SK-N-SH (cell line): ENCODE results near the gene MYO9A. TPM values are rescaled to one million over a fixed set of nuclear protein-coding genes. Genes with fewer than 3 reads are reported as not detected.
A peak's percentile ranks its signal among the peaks of the same experiment; 100 is the strongest.

Source experiments
- CTCF ChIA-PET: fragments of 300-600, 350-600 bp; formaldehyde crosslinking; extraction: SDS; loops from one replicate; lab custom pipeline; 2021; lab: Yijun Ruan, JAX
- POLR2A ChIA-PET: fragments of 350-600 bp; sonication (Branson Sonifier 250); formaldehyde crosslinking; extraction: SDS; loops from one replicate; lab custom pipeline; 2020; ENCODE audit warnings: antibody characterized with exemption, inconsistent platforms; lab: Yijun Ruan, JAX
- DNase-seq: peaks from one replicate; pipeline ENCODE4 v3.0.0; 2012
- H2AFZ ChIP-seq: fragments of 200-600 bp; sonication (generic); 2 replicates; pipeline ENCODE4 v1.8.1; 2016; ENCODE audit warnings: antibody characterized with exemption, mild to moderate bottlenecking, low read depth
- H3F3A ChIP-seq: fragments of 200-600 bp; sonication (generic); replicated peaks from 2 replicates; pipeline ENCODE3; 2016; ENCODE audit warnings: antibody characterized with exemption, mild to moderate bottlenecking; ENCODE audit not compliant: insufficient read depth
- H3K27ac ChIP-seq, 2 experiments: fragments of 200-500 bp in 1 of 2; fragments of 200-600 bp in 1 of 2; sonication (Bioruptor generic) in 1 of 2; sonication (generic), shearing (Covaris generic) in 1 of 2; 2 replicates each; pipeline versions ENCODE4 v1.5.1 to v1.6.1; 2014 to 2016; ENCODE audit warnings: low read depth in 2 of 2, inconsistent platforms in 1 of 2, low read length in 1 of 2, mild to moderate bottlenecking in 1 of 2, mixed read lengths in 1 of 2
- H3K27me3 ChIP-seq: fragments of 200-600 bp; sonication (generic), shearing (Covaris generic); 2 replicates; pipeline ENCODE4 v1.6.1; 2016; ENCODE audit warnings: mixed run types; ENCODE audit not compliant: insufficient read depth
- H3K36me3 ChIP-seq, 2 experiments: fragments of 200-500 bp in 1 of 2; fragments of 200-600 bp in 1 of 2; sonication (Bioruptor generic) in 1 of 2; sonication (generic) in 1 of 2; replicated peaks in 1 of 2; 2 replicates each; pipeline versions ENCODE3 to v1.5.1; 2014 to 2016; ENCODE audit warnings: low read length in 1 of 2, mild to moderate bottlenecking in 1 of 2; ENCODE audit not compliant: insufficient read depth in 2 of 2, control insufficient read depth in 1 of 2
- H3K4me1 ChIP-seq, 2 experiments: fragments of 200-500 bp in 1 of 2; fragments of 200-600 bp in 1 of 2; sonication (Bioruptor generic) in 1 of 2; sonication (generic), shearing (Covaris generic) in 1 of 2; 2 replicates each; pipeline versions ENCODE4 v1.5.1 to v1.6.1; 2014 to 2016; ENCODE audit warnings: low read depth in 1 of 2, low read length in 1 of 2, mixed run types in 1 of 2; ENCODE audit not compliant: insufficient read depth in 2 of 2, control insufficient read depth in 1 of 2
- H3K4me2 ChIP-seq: fragments of 200-600 bp; sonication (generic), shearing (Covaris generic); 2 replicates; pipeline ENCODE4 v1.6.1; 2017; ENCODE audit warnings: mixed run types
- H3K4me3 ChIP-seq, 2 experiments: fragments of 200-500 bp in 1 of 2; fragments of 200-600 bp in 1 of 2; sonication (Bioruptor generic) in 1 of 2; sonication (generic), shearing (Covaris generic) in 1 of 2; 2 replicates each; pipeline versions ENCODE4 v1.5.1 to v1.8.1; 2014 to 2016; ENCODE audit warnings: low read depth in 2 of 2, inconsistent platforms in 1 of 2, low read length in 1 of 2, mild to moderate bottlenecking in 1 of 2, mixed read lengths in 1 of 2, moderate library complexity in 1 of 2
- H3K79me2 ChIP-seq: fragments of 200-600 bp; sonication (generic); 2 replicates; pipeline ENCODE4 v1.8.1; 2017; ENCODE audit warnings: mild to moderate bottlenecking; ENCODE audit not compliant: insufficient read depth
- H3K9ac ChIP-seq: fragments of 200-600 bp; sonication (generic); 2 replicates; pipeline ENCODE4 v1.6.1; 2017; ENCODE audit warnings: mixed run types
- H3K9me2 ChIP-seq: fragments of 200-600 bp; sonication (generic); 2 replicates; pipeline ENCODE4 v1.6.1; 2017; ENCODE audit warnings: mixed run types
- H3K9me3 ChIP-seq: fragments of 200-600 bp; sonication (generic); 2 replicates; pipeline ENCODE4 v1.6.1; 2017; ENCODE audit warnings: mixed run types, mild to moderate bottlenecking, moderate library complexity
- H4K20me1 ChIP-seq: fragments of 200-600 bp; sonication (generic); 2 replicates; pipeline ENCODE4 v1.6.1; 2017; ENCODE audit warnings: mild to moderate bottlenecking, mixed run types; ENCODE audit not compliant: insufficient read depth
- ELF1 ChIP-seq: IDR thresholded peaks from 2 replicates; pipeline ENCODE4 v1.4.0; 2012
- EP300 ChIP-seq, 2 experiments: IDR thresholded peaks; 2 replicates each; pipeline versions ENCODE4 v1.4.0 to v1.6.1; 2012; ENCODE audit warnings: borderline replicate concordance in 1 of 2, low read depth in 1 of 2, low read length in 1 of 2
- EZH2phosphoT487 ChIP-seq: fragments of 200-600 bp; sonication (generic); IDR thresholded peaks from 2 replicates; pipeline ENCODE4 v1.6.1; 2017; ENCODE audit warnings: low read depth, mixed run types, mild to moderate bottlenecking, antibody characterized with exemption, moderate library complexity, borderline replicate concordance
- FOXJ3 ChIP-seq: sonication (generic); formaldehyde crosslinking; IDR thresholded peaks from 2 replicates; pipeline ENCODE4 v1.5.1; 2020; ENCODE audit warnings: mild to moderate bottlenecking, missing genetic modification reagents
- FOXM1 ChIP-seq: IDR thresholded peaks from 2 replicates; pipeline ENCODE4 v1.4.0; 2012; ENCODE audit warnings: low read depth, mild to moderate bottlenecking
- MEF2A ChIP-seq: IDR thresholded peaks from 2 replicates; pipeline ENCODE4 v1.4.0; 2012; ENCODE audit warnings: low read depth, borderline replicate concordance
- MXI1 ChIP-seq: IDR thresholded peaks from 2 replicates; pipeline ENCODE4 v1.6.1; 2012; ENCODE audit warnings: mild to moderate bottlenecking, low read depth, low read length, improper control_type of control experiment
- POLR2AphosphoS5 ChIP-seq: IDR thresholded peaks from 2 replicates; pipeline ENCODE4 v1.6.1; 2012; ENCODE audit warnings: low read depth, low read length
- RAD21 ChIP-seq: IDR thresholded peaks from 2 replicates; pipeline ENCODE4 v1.6.1; 2012; ENCODE audit warnings: mild to moderate bottlenecking, low read length
- RCOR1 ChIP-seq: fragments of 150-350 bp; IDR thresholded peaks from 2 replicates; pipeline ENCODE4 v1.6.1; 2017; ENCODE audit warnings: antibody characterized with exemption, low read length
- RFX5 ChIP-seq: IDR thresholded peaks from 2 replicates; pipeline ENCODE4 v1.6.1; 2012; ENCODE audit warnings: mild to moderate bottlenecking, improper control_type of control experiment, low read length
- SIN3A ChIP-seq: IDR thresholded peaks from 2 replicates; pipeline ENCODE4 v1.6.1; 2012; ENCODE audit warnings: low read depth, mild to moderate bottlenecking, low read length, moderate library complexity, borderline replicate concordance
- SMC3 ChIP-seq: IDR thresholded peaks from 2 replicates; pipeline ENCODE4 v1.6.1; 2012; ENCODE audit warnings: low read depth, low read length, improper control_type of control experiment
- TEAD4 ChIP-seq: IDR thresholded peaks from 2 replicates; pipeline ENCODE4 v1.4.0; 2012; ENCODE audit warnings: mild to moderate bottlenecking, borderline replicate concordance; ENCODE audit not compliant: insufficient read depth
- YY1 ChIP-seq: IDR thresholded peaks from 2 replicates; pipeline ENCODE4 v1.4.0; 2012; ENCODE audit warnings: low read depth, mild to moderate bottlenecking
- WGBS: methylation state at CpG from one replicate; pipeline ENCODE4 v1.1.6; 2017; ENCODE audit warnings: low lambda C conversion rate; 5-methylcytosine and 5-hydroxymethylcytosine counted together
- polyA plus RNA-seq, 3 experiments: library from polyadenylated mRNA; depleted of rRNA; stranded (reverse); fragments of >200 nt; gene quantifications; 2 replicates each; pipeline ENCODE4 v1.2.3, GENCODE V29; 2012
- TF ChIP-seq, protein P1 (sequence below): IDR thresholded peaks from 2 replicates; pipeline ENCODE4 v1.4.0; 2012; ENCODE audit warnings: low read depth, borderline replicate concordance
- TF ChIP-seq, protein P2 (sequence below): fragments of 150-350 bp; IDR thresholded peaks from 2 replicates; pipeline ENCODE4 v1.6.1; 2017; ENCODE audit warnings: antibody characterized with exemption, low read length, low read depth, borderline replicate concordance
- TF ChIP-seq, protein P3 (sequence below): fragments of 150-350 bp; IDR thresholded peaks from 2 replicates; pipeline ENCODE4 v1.6.1; 2016; ENCODE audit warnings: mild to moderate bottlenecking, low read depth, low read length

MYO9A gene
- polyA plus RNA-seq, 1 of the 3 experiments (the other 2 are of a cell fraction), result 4.1 TPM

DNA sequence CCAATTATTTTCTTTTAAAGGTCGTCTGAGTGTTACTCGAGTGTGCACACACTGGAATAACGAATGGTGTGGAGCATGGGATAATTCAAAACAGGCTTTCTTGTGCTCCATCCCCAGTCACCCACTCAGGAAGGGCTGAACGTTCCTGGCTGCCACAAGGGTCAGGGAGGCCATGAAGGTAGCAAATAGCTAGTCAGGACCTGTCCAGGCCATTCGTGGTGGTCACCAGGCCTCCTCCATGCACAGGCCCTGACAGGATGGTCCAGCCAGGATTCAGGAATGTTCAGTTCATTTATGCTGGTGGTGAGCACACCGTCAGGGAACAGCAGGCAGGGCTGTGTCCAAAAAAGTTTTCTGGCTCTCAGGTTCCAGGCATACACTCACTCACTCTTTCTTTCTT lies 319.3 kb downstream of the MYO9A start:
- 80% methylated on average over 6 of the region's 6 CpGs for WGBS
- Histone ChIP-seq H3F3A (no peaks in the 10 kb centered on the region), H3K36me3 (no peaks in the 10 kb centered on the region), H3K27me3 (no peaks in the 10 kb centered on the region), H3K4me3 (no peak overlapping the region), H3K9me3 (no peaks in the 10 kb centered on the region), H3K27ac (no peak overlapping the region), H3K9me2 (no peaks in the 10 kb centered on the region), H3K4me1 (no peaks in the 10 kb centered on the region), H2AFZ (no peak overlapping the region), H3K9ac (no peak overlapping the region), H4K20me1 (no peaks in the 10 kb centered on the region), H3K4me2 (no peak overlapping the region), H3K79me2 (no peaks in the 10 kb centered on the region)
- POLR2A ChIA-PET, result no interaction called here
- DNase-seq, result no peak
- CTCF ChIA-PET, result interaction anchor here (0.8 to 5.4 kb wide), 5 partner anchors 12 to 412 kb away, joined by 3 to 57 read pairs (median 5); no protein-coding TSS in a partner anchor
- TF ChIP-seq, protein P1, sequence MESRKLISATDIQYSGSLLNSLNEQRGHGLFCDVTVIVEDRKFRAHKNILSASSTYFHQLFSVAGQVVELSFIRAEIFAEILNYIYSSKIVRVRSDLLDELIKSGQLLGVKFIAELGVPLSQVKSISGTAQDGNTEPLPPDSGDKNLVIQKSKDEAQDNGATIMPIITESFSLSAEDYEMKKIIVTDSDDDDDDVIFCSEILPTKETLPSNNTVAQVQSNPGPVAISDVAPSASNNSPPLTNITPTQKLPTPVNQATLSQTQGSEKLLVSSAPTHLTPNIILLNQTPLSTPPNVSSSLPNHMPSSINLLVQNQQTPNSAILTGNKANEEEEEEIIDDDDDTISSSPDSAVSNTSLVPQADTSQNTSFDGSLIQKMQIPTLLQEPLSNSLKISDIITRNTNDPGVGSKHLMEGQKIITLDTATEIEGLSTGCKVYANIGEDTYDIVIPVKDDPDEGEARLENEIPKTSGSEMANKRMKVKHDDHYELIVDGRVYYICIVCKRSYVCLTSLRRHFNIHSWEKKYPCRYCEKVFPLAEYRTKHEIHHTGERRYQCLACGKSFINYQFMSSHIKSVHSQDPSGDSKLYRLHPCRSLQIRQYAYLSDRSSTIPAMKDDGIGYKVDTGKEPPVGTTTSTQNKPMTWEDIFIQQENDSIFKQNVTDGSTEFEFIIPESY, result no peak
- TF ChIP-seq, protein P2, sequence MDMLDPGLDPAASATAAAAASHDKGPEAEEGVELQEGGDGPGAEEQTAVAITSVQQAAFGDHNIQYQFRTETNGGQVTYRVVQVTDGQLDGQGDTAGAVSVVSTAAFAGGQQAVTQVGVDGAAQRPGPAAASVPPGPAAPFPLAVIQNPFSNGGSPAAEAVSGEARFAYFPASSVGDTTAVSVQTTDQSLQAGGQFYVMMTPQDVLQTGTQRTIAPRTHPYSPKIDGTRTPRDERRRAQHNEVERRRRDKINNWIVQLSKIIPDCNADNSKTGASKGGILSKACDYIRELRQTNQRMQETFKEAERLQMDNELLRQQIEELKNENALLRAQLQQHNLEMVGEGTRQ, result no peak
- TF ChIP-seq, protein P3, sequence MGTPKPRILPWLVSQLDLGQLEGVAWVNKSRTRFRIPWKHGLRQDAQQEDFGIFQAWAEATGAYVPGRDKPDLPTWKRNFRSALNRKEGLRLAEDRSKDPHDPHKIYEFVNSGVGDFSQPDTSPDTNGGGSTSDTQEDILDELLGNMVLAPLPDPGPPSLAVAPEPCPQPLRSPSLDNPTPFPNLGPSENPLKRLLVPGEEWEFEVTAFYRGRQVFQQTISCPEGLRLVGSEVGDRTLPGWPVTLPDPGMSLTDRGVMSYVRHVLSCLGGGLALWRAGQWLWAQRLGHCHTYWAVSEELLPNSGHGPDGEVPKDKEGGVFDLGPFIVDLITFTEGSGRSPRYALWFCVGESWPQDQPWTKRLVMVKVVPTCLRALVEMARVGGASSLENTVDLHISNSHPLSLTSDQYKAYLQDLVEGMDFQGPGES, result no peak
- TF ChIP-seq EP300 (IDR thresholded peaks at IDR 0.05; ENCODE audit: borderline replicate concordance in 1 of 2, low read depth in 1 of 2, low read length in 1 of 2) (no peak), TEAD4 (no peak), MEF2A (no peak), POLR2AphosphoS5 (no peak)

DNA sequence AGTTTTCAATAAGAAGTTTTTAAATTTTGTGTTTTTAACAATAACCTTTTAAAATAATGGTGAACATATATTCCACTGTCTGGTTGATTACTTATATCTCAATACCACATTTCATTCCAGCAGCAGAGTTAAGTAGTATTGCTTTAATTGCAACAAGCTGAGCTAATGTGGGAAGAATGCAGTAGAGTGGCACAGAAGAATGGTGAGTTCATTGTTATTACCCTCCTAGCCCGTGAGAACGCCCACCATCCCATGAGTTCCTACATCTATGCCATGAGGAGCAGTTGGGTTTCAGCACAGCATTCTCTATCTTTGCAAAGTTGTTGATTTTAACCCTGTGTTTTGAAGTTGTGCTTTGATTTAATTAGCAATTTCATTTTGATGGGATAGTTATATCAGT lies 325.4 kb downstream of the MYO9A start:
- no peaks in the 10 kb centered on the region for H3K36me3 ChIP-seq
- WGBS, result 49% methylated on average over 2 of the region's 2 CpGs
- no peaks in the 10 kb centered on the region for H4K20me1 ChIP-seq
- H3K27ac ChIP-seq, result peak overlapping the region in 1 of 2 experiments; percentile 45; a peak in 2 of 4 replicates
- no peaks in the 10 kb centered on the region for H3F3A ChIP-seq
- POLR2A ChIA-PET, result no interaction called here
- H2AFZ ChIP-seq, result no peak overlapping the region
- no peaks in the 10 kb centered on the region for H3K27me3 ChIP-seq
- H3K79me2 ChIP-seq, result no peaks in the 10 kb centered on the region
- TF ChIP-seq MXI1 (no peak), RAD21 (no peak), RCOR1 (no peak), FOXJ3 (no peak), SIN3A (no peak), FOXM1 (no peak), EZH2phosphoT487 (no peak), RFX5 (no peak), YY1 (no peak), SMC3 (no peak), ELF1 (no peak)
- TF ChIP-seq, protein P3, result no peak
- TF ChIP-seq, protein P2, result no peak
- TF ChIP-seq, all 33 proteins: peak for 0
- CTCF ChIA-PET, result interaction anchor here (0.6 to 5.1 kb wide), 4 partner anchors 8 to 970 kb away, joined by 3 to 19 read pairs (median 4); no protein-coding TSS in a partner anchor
- H3K4me3 ChIP-seq, result no peak overlapping the region
- H3K4me2 ChIP-seq, result no peak overlapping the region
- no peaks in the 10 kb centered on the region for H3K9me3 ChIP-seq
- DNase-seq, result no peak
- H3K4me1 ChIP-seq, result peaks cover 0 to 6% of the 10 kb centered on the region in 2 experiments; a peak in 2 of 4 replicates
- H3K9me2 ChIP-seq, result no peaks in the 10 kb centered on the region
- H3K9ac ChIP-seq, result no peak overlapping the region
